HG02610 (cell line): ENCODE data around the gene HACD3.
A peak's percentile ranks its signal among the peaks of the same experiment; 100 is the strongest.
"Not testable (repeated sequence)": the region's sequence is repeated elsewhere in the genome, so short reads cannot be mapped to it uniquely, and the experiment has no call there.

Experiments used
- ATAC-seq: cut with Tn5 transposase; IDR thresholded peaks from one replicate; pipeline ENCODE4 v1.9.1; 2021; ENCODE audit warnings: mild to moderate bottlenecking, moderate library complexity; ENCODE audit not compliant: unreplicated experiment

Gene HACD3

GRCh38 chr15:65595960-65596359 is 65.7 kb downstream of the HACD3 start:
- ATAC-seq = no peak

- no peak for ATAC-seq
Observed at GRCh38 chr15:65598468-65598867, 68.2 kb downstream of the HACD3 start.

GRCh38 chr15:65599677-65600076 is 69.4 kb downstream of the HACD3 start:
- ATAC-seq = no peak

GRCh38 chr15:65603134-65603533 is 72.9 kb downstream of the HACD3 start:
- ATAC-seq = no peak

GRCh38 chr15:65603559-65603958 is 73.3 kb downstream of the HACD3 start:
- ATAC-seq = no peak

GRCh38 chr15:65610871-65611718 is 80.8 kb downstream of the HACD3 start, which contains the start of gene INTS14:
Gene INTS14, minus strand, starts transcription at chr15:65611131. Its CDS starts 3,751 bp downstream, at chr15:65607380.
- ATAC-seq = peak; percentile 96

GRCh38 chr15:65611888-65612615 is 81.8 kb downstream of the HACD3 start:
- ATAC-seq = no peak

GRCh38 chr15:65612616-65612946 is 82.3 kb downstream of the HACD3 start:
- ATAC-seq = no peak

GRCh38 chr15:65612949-65613744 is 82.9 kb downstream of the HACD3 start:
- ATAC-seq = no peak

GRCh38 chr15:65615887-65616286 is 85.6 kb downstream of the HACD3 start:
- ATAC-seq = not testable (repeated sequence)

GRCh38 chr15:65618560-65619109 is 88.4 kb downstream of the HACD3 start:
- ATAC-seq = no peak

GRCh38 chr15:65619626-65620290 is 89.5 kb downstream of the HACD3 start:
- ATAC-seq = no peak

- ATAC-seq = no peak
Observed at GRCh38 chr15:65620833-65621232, 90.6 kb downstream of the HACD3 start.

GRCh38 chr15:65621638-65622037 is 91.4 kb downstream of the HACD3 start, which contains the start of gene SLC24A1:
Gene SLC24A1, plus strand, starts transcription at chr15:65621938. Its CDS starts 2,143 bp downstream, at chr15:65624081.
- no peak for ATAC-seq

- no peak for ATAC-seq
Observed at GRCh38 chr15:65623103-65623502, 92.8 kb downstream of the HACD3 start.

GRCh38 chr15:65626856-65627255 is 96.6 kb downstream of the HACD3 start:
- ATAC-seq = no peak
